ENCODE data around the gene RANBP10. TPM values are rescaled to one million over a fixed set of nuclear protein-coding genes. Genes with fewer than 3 reads are reported as not detected.

The RANBP10 gene
- total and polyA plus RNA-seq, 2 donors (not counting 3 experiments of a cell fraction or from before 2014, with no cell fraction given), result 25.6 to 28.8 TPM

DNA sequence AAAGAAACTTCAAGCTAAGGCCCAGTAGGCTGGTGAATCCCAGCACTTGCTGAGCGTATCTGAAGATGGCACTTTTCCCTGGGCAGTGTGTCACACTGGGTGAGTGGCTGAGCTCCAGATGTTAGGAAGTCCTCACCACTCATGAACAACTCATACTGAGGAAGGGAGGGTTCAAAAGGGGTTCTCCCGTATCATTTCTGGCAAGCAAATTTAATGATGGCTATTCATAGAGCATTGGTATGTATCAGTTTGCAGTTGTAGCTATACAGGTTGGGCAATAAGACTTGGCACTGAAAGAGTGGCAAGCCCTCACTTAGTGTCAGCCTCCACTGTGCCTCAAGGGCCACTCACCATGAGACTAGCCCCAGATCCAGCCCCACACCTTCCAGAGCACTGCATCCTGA lies 98.0 kb downstream of the RANBP10 start:
- FAIRE-seq (no peak), DNase-seq (ENCODE audit: low read depth, low spot score) (no peak)
- POLR2A ChIA-PET, result no interaction called here
- H3K4me2 ChIP-seq (ENCODE audit: insufficient read depth, low read length), result no peak overlapping the region
- H3K36me3 ChIP-seq (ENCODE audit: control insufficient read depth in 2 of 2, extremely low read depth in 1 of 2, insufficient read depth in 2 of 2, low read length in 2 of 2), result no peaks in the 10 kb centered on the region
- CTCF ChIA-PET, result no interaction called here
- no TSS peak for BruUV-seq (replicated peaks)
- dilution Hi-C loops (cut with MboI; ENCODE audit: extremely low pct_ligation_motif_present, low sequenced_read_pairs) (no loop called here), intact Hi-C loops (cut with micrococcal nuclease) (no loop called here)
- H3K9me1 ChIP-seq (replicated peaks; ENCODE audit: control insufficient read depth, extremely low read depth, insufficient read depth, low read length), result no peaks in the 10 kb centered on the region
- no peaks in the 10 kb centered on the region for H3K27me3 ChIP-seq (ENCODE audit: control insufficient read depth in 2 of 2, insufficient read depth in 2 of 2, low read length in 2 of 2)
- H3K9ac ChIP-seq (replicated peaks; ENCODE audit: extremely low read depth, insufficient read depth, low read length), result no peak overlapping the region
- TF ChIP-seq POLR2AphosphoS5 (IDR thresholded peaks at IDR 0.05; ENCODE audit: insufficient read depth, low read depth, low read length) (no peak), GATA2 (IDR thresholded peaks at IDR 0.05; ENCODE audit: insufficient read depth, insufficient read length, low read depth, low read length) (no peak), EZH2 (IDR thresholded peaks at IDR 0.05; ENCODE audit: borderline replicate concordance, low read depth, low read length, severe bottlenecking) (no peak), MYC (IDR thresholded peaks at IDR 0.05; ENCODE audit: low read depth, low read length) (no peak), POLR2A (IDR thresholded peaks at IDR 0.05; ENCODE audit: low read depth, low read length) (no peak), FOS (IDR thresholded peaks at IDR 0.05; ENCODE audit: borderline replicate concordance, insufficient read depth, low read length) (no peak), JUN (IDR thresholded peaks at IDR 0.05; ENCODE audit: borderline replicate concordance, insufficient read depth, insufficient read length, low read depth) (no peak)
- TF ChIP-seq, protein P1, sequence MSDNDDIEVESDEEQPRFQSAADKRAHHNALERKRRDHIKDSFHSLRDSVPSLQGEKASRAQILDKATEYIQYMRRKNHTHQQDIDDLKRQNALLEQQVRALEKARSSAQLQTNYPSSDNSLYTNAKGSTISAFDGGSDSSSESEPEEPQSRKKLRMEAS (IDR thresholded peaks at IDR 0.05; ENCODE audit: insufficient read depth, insufficient read length), result no peak
- TF ChIP-seq, protein P2, sequence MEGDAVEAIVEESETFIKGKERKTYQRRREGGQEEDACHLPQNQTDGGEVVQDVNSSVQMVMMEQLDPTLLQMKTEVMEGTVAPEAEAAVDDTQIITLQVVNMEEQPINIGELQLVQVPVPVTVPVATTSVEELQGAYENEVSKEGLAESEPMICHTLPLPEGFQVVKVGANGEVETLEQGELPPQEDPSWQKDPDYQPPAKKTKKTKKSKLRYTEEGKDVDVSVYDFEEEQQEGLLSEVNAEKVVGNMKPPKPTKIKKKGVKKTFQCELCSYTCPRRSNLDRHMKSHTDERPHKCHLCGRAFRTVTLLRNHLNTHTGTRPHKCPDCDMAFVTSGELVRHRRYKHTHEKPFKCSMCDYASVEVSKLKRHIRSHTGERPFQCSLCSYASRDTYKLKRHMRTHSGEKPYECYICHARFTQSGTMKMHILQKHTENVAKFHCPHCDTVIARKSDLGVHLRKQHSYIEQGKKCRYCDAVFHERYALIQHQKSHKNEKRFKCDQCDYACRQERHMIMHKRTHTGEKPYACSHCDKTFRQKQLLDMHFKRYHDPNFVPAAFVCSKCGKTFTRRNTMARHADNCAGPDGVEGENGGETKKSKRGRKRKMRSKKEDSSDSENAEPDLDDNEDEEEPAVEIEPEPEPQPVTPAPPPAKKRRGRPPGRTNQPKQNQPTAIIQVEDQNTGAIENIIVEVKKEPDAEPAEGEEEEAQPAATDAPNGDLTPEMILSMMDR (IDR thresholded peaks at IDR 0.05; ENCODE audit: extremely low read depth in 1 of 2, insufficient read depth in 1 of 2, low read depth in 1 of 2, low read length in 2 of 2), result no peak
- no peak overlapping the region for H3K4me3 ChIP-seq (replicated peaks in 1 of 3; ENCODE audit: insufficient read depth in 1 of 3, low read depth in 1 of 3, low read length in 3 of 3)
- H3K9me3 ChIP-seq (replicated peaks; ENCODE audit: control insufficient read depth, insufficient read depth, low read length), result no peaks in the 10 kb centered on the region
- H3K79me2 ChIP-seq (ENCODE audit: control insufficient read depth, insufficient read depth, low read length), result peaks cover 79% of the 10 kb centered on the region
- no peak overlapping the region for H2AFZ ChIP-seq (ENCODE audit: low read depth, low read length)
- H3K27ac ChIP-seq (ENCODE audit: insufficient read depth, low read depth, low read length), result no peak overlapping the region
- H4K20me1 ChIP-seq (replicated peaks; ENCODE audit: control insufficient read depth, extremely low read depth, insufficient read depth, low read length), result peaks cover 7% of the 10 kb centered on the region
- H3K4me1 ChIP-seq (ENCODE audit: control insufficient read depth, extremely low read depth, insufficient read depth, low read length), result no peaks in the 10 kb centered on the region

Measured in endothelial cell of umbilical vein (primary cell).